Gastrocnemius medialis (tissue), 4 donors: ENCODE results near the gene CYTIP. TPM values are rescaled to one million over a fixed set of nuclear protein-coding genes. Genes with fewer than 3 reads are reported as not detected.

Source experiments
- ATAC-seq, 2 donors: fragments of 150-250 bp; one replicate each; pipeline ENCODE4 v1.9.1; 2016
- DNase-seq, 2 donors: peaks; one replicate each; pipeline ENCODE4 v3.0.0-alpha.2; 2019
- H3K27ac ChIP-seq, 4 donors: fragments of 200-600 bp; sonication (generic); 1 replicate in 1 of 4; 2 replicates in 3 of 4; pipeline ENCODE4 v1.5.1; 2016 to 2018; ENCODE audit warnings: mild to moderate bottlenecking in 2 of 4, moderate library complexity in 1 of 4
- H3K27me3 ChIP-seq, 3 donors: fragments of 200-600 bp; sonication (generic) in 2 of 3; 1 replicate in 1 of 3; 2 replicates in 2 of 3; pipeline versions ENCODE4 v1.5.1 to v1.6.0; 2016 to 2019; ENCODE audit warnings: mild to moderate bottlenecking in 1 of 3, moderate library complexity in 1 of 3
- H3K36me3 ChIP-seq, 2 donors: fragments of 200-600 bp; sonication (generic) in 1 of 2; one replicate each; pipeline ENCODE4 v1.5.1; 2017 to 2018
- H3K4me1 ChIP-seq, 2 donors: fragments of 200-600 bp; sonication (generic) in 1 of 2; one replicate each; pipeline ENCODE4 v1.5.1; 2016 to 2017; ENCODE audit warnings: mild to moderate bottlenecking in 2 of 2
- H3K4me3 ChIP-seq, 4 donors: fragments of 200-600 bp; sonication (generic) in 3 of 4; 1 replicate in 1 of 4; 2 replicates in 3 of 4; pipeline ENCODE4 v1.5.1; 2016 to 2019; ENCODE audit warnings: mild to moderate bottlenecking in 2 of 4
- H3K9me3 ChIP-seq, 3 donors: fragments of 200-600 bp; sonication (generic) in 2 of 3; 1 replicate in 1 of 3; 2 replicates in 2 of 3; pipeline ENCODE4 v1.5.1; 2016 to 2019
- POLR2A ChIP-seq, 2 donors: fragments of 450-650 bp; IDR thresholded peaks; one replicate each; pipeline ENCODE4 v1.6.1; 2017; ENCODE audit warnings: antibody characterized with exemption in 2 of 2, mild to moderate bottlenecking in 2 of 2, moderate library complexity in 2 of 2
- in situ Hi-C, 4 donors: fragments of 200-750 bp; cut with MboI; loops; one replicate each; pipeline versions ENCODE4 v1.15.0 to v1.8.0; 2017; ENCODE audit warnings: low sequenced_read_pairs in 4 of 4
- intact Hi-C: fragments of 100-400 bp; cut with DNase I; formaldehyde crosslinking; loops from one replicate; pipeline ENCODE4 v1.15.1; 2023; ENCODE audit warnings: low total_unique reads
- total RNA-seq, 4 donors: library from RNA; depleted of rRNA; stranded (reverse); fragments of >200 nt; gene quantifications; one replicate each; pipeline versions ENCODE4 v1.1.0 to v1.2.3, GENCODE V29; 2016
- TF ChIP-seq, protein P1 (sequence below), 5 experiments: fragments of 450-650 bp in 3 of 5; fragments of 200-600 bp in 2 of 5; sonication (generic) in 2 of 5; IDR thresholded peaks in 4 of 5; conservative IDR thresholded peaks in 1 of 5; 1 replicate in 4 of 5; 2 replicates in 1 of 5; pipeline ENCODE4 v1.5.1; 2016 to 2019; ENCODE audit warnings: antibody characterized with exemption in 5 of 5, mild to moderate bottlenecking in 3 of 5, moderate library complexity in 3 of 5

The CYTIP gene
- total RNA-seq, 4 donors from 2014 or later: 0.19 to 1.9 (median 1.6) TPM

DNA sequence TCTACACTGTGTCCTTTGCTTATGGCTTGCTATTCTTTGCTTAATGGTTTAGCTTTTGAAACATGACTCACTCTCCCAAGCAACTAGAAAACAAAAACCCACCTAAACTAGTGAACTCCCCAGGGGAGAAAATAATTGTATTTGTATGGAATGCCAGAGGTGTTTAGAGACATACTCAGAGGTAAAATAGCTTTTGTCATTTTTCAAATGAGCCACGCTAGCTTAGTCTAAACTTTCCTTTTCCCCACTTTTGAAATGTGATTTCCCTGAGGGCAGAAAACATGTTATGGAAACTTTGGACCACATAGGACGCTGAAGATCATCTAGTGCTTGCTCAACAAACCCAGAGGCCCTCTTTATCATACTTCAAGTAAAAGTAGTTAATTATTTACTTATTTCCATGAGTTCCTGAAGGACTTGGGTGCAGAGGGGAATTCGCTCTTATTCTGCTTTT is 16.5 kb upstream of the CYTIP start:
- ATAC-seq: no peak
- H3K36me3 ChIP-seq: no peaks in the 10 kb centered on the region
- in situ Hi-C loops: no loop called here
- H3K4me3 ChIP-seq: no peak overlapping the region
- H3K27me3 ChIP-seq: no peaks in the 10 kb centered on the region
- H3K9me3 ChIP-seq: no peaks in the 10 kb centered on the region
- no peak for TF ChIP-seq POLR2A (IDR thresholded peaks at IDR 0.05)
- TF ChIP-seq, protein P1, sequence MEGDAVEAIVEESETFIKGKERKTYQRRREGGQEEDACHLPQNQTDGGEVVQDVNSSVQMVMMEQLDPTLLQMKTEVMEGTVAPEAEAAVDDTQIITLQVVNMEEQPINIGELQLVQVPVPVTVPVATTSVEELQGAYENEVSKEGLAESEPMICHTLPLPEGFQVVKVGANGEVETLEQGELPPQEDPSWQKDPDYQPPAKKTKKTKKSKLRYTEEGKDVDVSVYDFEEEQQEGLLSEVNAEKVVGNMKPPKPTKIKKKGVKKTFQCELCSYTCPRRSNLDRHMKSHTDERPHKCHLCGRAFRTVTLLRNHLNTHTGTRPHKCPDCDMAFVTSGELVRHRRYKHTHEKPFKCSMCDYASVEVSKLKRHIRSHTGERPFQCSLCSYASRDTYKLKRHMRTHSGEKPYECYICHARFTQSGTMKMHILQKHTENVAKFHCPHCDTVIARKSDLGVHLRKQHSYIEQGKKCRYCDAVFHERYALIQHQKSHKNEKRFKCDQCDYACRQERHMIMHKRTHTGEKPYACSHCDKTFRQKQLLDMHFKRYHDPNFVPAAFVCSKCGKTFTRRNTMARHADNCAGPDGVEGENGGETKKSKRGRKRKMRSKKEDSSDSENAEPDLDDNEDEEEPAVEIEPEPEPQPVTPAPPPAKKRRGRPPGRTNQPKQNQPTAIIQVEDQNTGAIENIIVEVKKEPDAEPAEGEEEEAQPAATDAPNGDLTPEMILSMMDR (IDR thresholded peaks at IDR 0.05 in 4 of 5, conservative IDR thresholded peaks at IDR 0.05 in 1 of 5): no peak
- no peaks in the 10 kb centered on the region for H3K4me1 ChIP-seq
- H3K27ac ChIP-seq: no peak overlapping the region
- intact Hi-C loops: no loop called here
- no peak for DNase-seq

DNA sequence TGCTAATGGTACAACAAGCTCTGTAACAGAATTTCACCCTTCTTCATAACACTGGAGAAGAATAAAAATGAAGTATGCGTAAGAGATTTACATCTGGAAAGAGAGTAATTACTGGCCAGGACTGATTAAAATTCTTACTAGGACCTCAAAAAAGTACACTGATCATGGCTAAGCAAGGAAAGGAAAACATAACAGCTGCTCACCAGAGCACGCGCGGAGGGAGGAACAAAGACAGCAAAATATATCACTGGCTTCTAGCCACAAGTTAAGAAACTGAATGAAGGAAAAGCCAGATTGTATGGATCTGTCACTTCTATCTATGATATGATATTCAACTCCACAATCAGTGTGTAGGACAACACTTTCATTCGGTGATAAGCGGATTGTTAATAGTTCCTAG is 15.6 kb upstream of the CYTIP start:
- ATAC-seq: no peak
- H3K27me3 ChIP-seq: no peaks in the 10 kb centered on the region
- H3K9me3 ChIP-seq: no peaks in the 10 kb centered on the region
- H3K27ac ChIP-seq: no peak overlapping the region
- TF ChIP-seq, protein P1 (IDR thresholded peaks at IDR 0.05 in 4 of 5, conservative IDR thresholded peaks at IDR 0.05 in 1 of 5): no peak
- TF ChIP-seq POLR2A (IDR thresholded peaks at IDR 0.05): no peak
- no peaks in the 10 kb centered on the region for H3K4me1 ChIP-seq
- in situ Hi-C loops (no loop called here), intact Hi-C loops (no loop called here)
- H3K4me3 ChIP-seq: no peak overlapping the region
- DNase-seq: no peak
- no peaks in the 10 kb centered on the region for H3K36me3 ChIP-seq

DNA sequence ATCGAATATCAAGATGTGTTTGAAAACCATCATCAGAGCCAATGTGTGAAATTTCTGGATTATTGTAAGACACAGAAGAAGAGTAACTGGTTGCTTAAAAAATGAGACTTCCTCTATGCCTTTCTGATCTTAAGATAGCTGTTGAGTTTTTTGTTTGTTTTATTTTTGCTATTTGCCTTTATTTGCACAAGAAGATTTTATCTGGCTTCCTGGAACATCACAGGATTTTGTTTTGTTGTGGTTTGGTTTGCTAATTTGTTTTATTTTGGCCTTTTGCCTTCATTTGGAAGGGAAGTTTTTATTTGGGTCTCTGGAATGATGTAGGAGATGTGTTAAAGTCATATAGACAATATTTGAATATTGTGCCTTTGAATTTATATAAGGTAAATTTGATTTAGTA is 3.9 kb upstream of the CYTIP start:
- Histone ChIP-seq H3K4me3 (no peak overlapping the region), H3K4me1 (no peaks in the 10 kb centered on the region), H3K27ac (no peak overlapping the region), H3K9me3 (no peaks in the 10 kb centered on the region), H3K36me3 (no peaks in the 10 kb centered on the region), H3K27me3 (no peaks in the 10 kb centered on the region)
- ATAC-seq (no peak), DNase-seq (no peak)
- no peak for TF ChIP-seq POLR2A (IDR thresholded peaks at IDR 0.05)
- TF ChIP-seq, protein P1 (IDR thresholded peaks at IDR 0.05 in 4 of 5, conservative IDR thresholded peaks at IDR 0.05 in 1 of 5): no peak
- in situ Hi-C loops (no loop called here), intact Hi-C loops (no loop called here)

DNA sequence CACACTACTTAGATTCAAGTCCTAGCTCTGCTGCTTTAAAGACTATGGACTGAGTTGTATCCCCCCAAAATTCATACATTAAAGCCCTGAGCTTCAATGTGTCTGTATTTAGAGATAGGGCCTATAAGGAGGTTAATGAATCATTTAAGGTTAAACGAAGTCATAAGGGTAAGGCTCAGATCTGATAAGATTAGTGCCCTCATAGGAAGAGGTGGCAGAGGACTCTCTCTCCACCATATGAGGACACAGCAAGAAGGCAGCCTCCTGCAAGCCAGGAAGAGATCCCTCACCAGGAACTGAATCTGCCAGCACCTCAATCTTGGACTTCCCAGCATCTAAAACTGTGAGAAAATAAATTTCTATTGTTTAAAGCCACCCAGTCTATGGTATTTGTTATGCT is 3.1 kb upstream of the CYTIP start:
- H3K4me3 ChIP-seq: no peak overlapping the region
- ATAC-seq (no peak), DNase-seq (no peak)
- no peaks in the 10 kb centered on the region for H3K9me3 ChIP-seq
- H3K27ac ChIP-seq: no peak overlapping the region
- no peaks in the 10 kb centered on the region for H3K36me3 ChIP-seq
- no peaks in the 10 kb centered on the region for H3K27me3 ChIP-seq
- no peak for TF ChIP-seq POLR2A (IDR thresholded peaks at IDR 0.05)
- TF ChIP-seq, protein P1 (IDR thresholded peaks at IDR 0.05 in 4 of 5, conservative IDR thresholded peaks at IDR 0.05 in 1 of 5): no peak
- no peaks in the 10 kb centered on the region for H3K4me1 ChIP-seq
- in situ Hi-C loops: no loop called here
- intact Hi-C loops: no loop called here

DNA sequence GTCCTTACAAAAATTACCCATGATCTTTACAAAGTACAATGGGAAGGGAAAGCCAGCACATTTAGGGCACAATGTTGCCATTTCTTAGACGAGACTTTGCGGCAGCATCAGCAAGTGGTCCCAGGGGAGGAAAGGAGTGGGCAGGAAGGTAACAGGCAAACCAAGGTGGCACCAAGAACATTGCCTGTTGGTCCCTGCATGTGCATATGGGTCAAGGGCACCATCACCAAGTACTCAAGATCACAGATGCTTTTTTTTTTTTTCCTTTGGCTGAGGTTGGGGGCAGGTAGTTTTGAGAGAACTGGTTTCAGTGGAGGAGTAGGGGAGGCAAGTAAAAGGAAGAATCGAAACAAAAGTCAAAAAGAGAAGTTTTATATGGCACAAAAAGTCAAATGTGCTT is 752 bp upstream of the CYTIP start:
- Histone ChIP-seq H3K4me1 (no peaks in the 10 kb centered on the region), H3K27me3 (no peaks in the 10 kb centered on the region), H3K36me3 (no peaks in the 10 kb centered on the region), H3K9me3 (no peaks in the 10 kb centered on the region), H3K27ac (no peak overlapping the region), H3K4me3 (no peak overlapping the region)
- intact Hi-C loops: no loop called here
- no peak for TF ChIP-seq POLR2A (IDR thresholded peaks at IDR 0.05)
- TF ChIP-seq, protein P1 (IDR thresholded peaks at IDR 0.05 in 4 of 5, conservative IDR thresholded peaks at IDR 0.05 in 1 of 5): no peak
- DNase-seq (no peak), ATAC-seq (no peak)
- in situ Hi-C loops: no loop called here
